H1 (cell line): Measurements from ENCODE around the gene CFAP61. TPM values are rescaled to one million over a fixed set of nuclear protein-coding genes. Genes with fewer than 3 reads are reported as not detected.

Source experiments
- CTCF ChIA-PET: fragments of 300-600 bp; sonication (Branson Sonifier 250); formaldehyde crosslinking; loops from one replicate; lab custom pipeline; 2021; ENCODE audit not compliant: partially characterized antibody; lab: Charles Lee
- POLR2A ChIA-PET: fragments of 300-600 bp; sonication (Branson Sonifier 250); formaldehyde crosslinking; loops from one replicate; lab custom pipeline; 2021; ENCODE audit warnings: inconsistent platforms; ENCODE audit not compliant: partially characterized antibody; lab: Charles Lee
- DNase-seq, 2 experiments: peaks; one replicate each; pipeline versions ENCODE4 v3.0.0 to v3.0.0-alpha.2; 2010 to 2022; ENCODE audit warnings: low spot score in 2 of 2, low read depth in 1 of 2, mixed read lengths in 1 of 2
- FAIRE-seq: peaks from 2 replicates; lab custom pipeline; 2011; peaks lifted over from hg19 to GRCh38; lab: Jason Lieb, UNC
- H2AFZ ChIP-seq: 2 replicates; pipeline ENCODE4 v1.8.1; 2012; ENCODE audit warnings: low read length, inconsistent platforms
- H2AK5ac ChIP-seq: 2 replicates; pipeline ENCODE4 v1.6.1; 2013; ENCODE audit warnings: low read depth, low read length
- H2BK120ac ChIP-seq: replicated peaks from 2 replicates; pipeline ENCODE3; 2013; ENCODE audit warnings: low read depth, low read length, inconsistent platforms
- H2BK12ac ChIP-seq: 2 replicates; pipeline ENCODE4 v1.6.1; 2013; ENCODE audit warnings: low read depth, low read length
- H2BK15ac ChIP-seq: 2 replicates; pipeline ENCODE4 v1.6.1; 2013; ENCODE audit warnings: low read length
- H2BK20ac ChIP-seq: 2 replicates; pipeline ENCODE4 v1.6.1; 2013; ENCODE audit warnings: low read length
- H2BK5ac ChIP-seq: 2 replicates; pipeline ENCODE4 v1.6.1; 2013; ENCODE audit warnings: low read depth, low read length
- H3K14ac ChIP-seq: 2 replicates; pipeline ENCODE4 v1.6.1; 2013; ENCODE audit warnings: inconsistent platforms; ENCODE audit not compliant: insufficient read length
- H3K18ac ChIP-seq: 2 replicates; pipeline ENCODE4 v1.6.1; 2013; ENCODE audit warnings: low read length; ENCODE audit errors: extremely low read depth
- H3K23ac ChIP-seq: 2 replicates; pipeline ENCODE4 v1.6.1; 2013; ENCODE audit warnings: inconsistent platforms; ENCODE audit not compliant: insufficient read length
- H3K23me2 ChIP-seq: 2 replicates; pipeline ENCODE4 v1.6.1; 2013; ENCODE audit warnings: low read depth, low read length
- H3K27ac ChIP-seq: 2 replicates; pipeline ENCODE4 v1.6.1; 2011; ENCODE audit warnings: low read depth, low read length, inconsistent platforms
- H3K27me3 ChIP-seq, 4 experiments: replicated peaks in 1 of 4; 1 replicate in 1 of 4; 2 replicates in 3 of 4; pipeline versions ENCODE4 v1.6.1 to v1.8.1; 2011 to 2013; ENCODE audit warnings: low read length in 3 of 4, mild to moderate bottlenecking in 3 of 4, inconsistent platforms in 2 of 4, mixed read lengths in 2 of 4, moderate library complexity in 1 of 4; ENCODE audit not compliant: control insufficient read depth in 3 of 4, insufficient read depth in 3 of 4; ENCODE audit errors: extremely low read depth in 1 of 4
- H3K36me3 ChIP-seq, 4 experiments: 2 replicates each; pipeline versions ENCODE4 v1.6.1 to v1.8.1; 2011 to 2013; ENCODE audit warnings: mild to moderate bottlenecking in 4 of 4, low read length in 3 of 4, moderate library complexity in 2 of 4, control low read depth in 1 of 4, inconsistent platforms in 1 of 4; ENCODE audit not compliant: insufficient read depth in 4 of 4, control insufficient read depth in 2 of 4
- H3K4ac ChIP-seq: replicated peaks from 2 replicates; pipeline ENCODE3; 2013; ENCODE audit warnings: low read length, low read depth, mixed read lengths, inconsistent platforms; ENCODE audit not compliant: insufficient read length
- H3K4me1 ChIP-seq, 4 experiments: replicated peaks in 1 of 4; 1 replicate in 1 of 4; 2 replicates in 3 of 4; pipeline versions ENCODE4 v1.6.1 to v1.8.1; 2011 to 2013; ENCODE audit warnings: low read length in 3 of 4, inconsistent platforms in 2 of 4, mixed read lengths in 1 of 4; ENCODE audit not compliant: insufficient read depth in 4 of 4, control insufficient read depth in 3 of 4
- H3K4me2 ChIP-seq, 2 experiments: 2 replicates each; pipeline versions ENCODE4 v1.6.1 to v1.8.1; 2011 to 2013; ENCODE audit warnings: low read depth in 2 of 2, low read length in 2 of 2, control low read depth in 1 of 2, inconsistent platforms in 1 of 2, mild to moderate bottlenecking in 1 of 2; ENCODE audit not compliant: insufficient read depth in 1 of 2
- H3K4me3 ChIP-seq, 4 experiments: fragments of 200-600, 300-600 bp in 1 of 4; sonication (generic), shearing (Covaris generic), sonication (Bioruptor Twin) in 1 of 4; 2 replicates each; pipeline versions ENCODE4 v1.5.1 to v1.8.1; 2011 to 2016; ENCODE audit warnings: low read length in 4 of 4, low read depth in 3 of 4, control low read depth in 2 of 4, inconsistent platforms in 2 of 4, mild to moderate bottlenecking in 2 of 4, mixed read lengths in 1 of 4, moderate library complexity in 1 of 4; ENCODE audit not compliant: insufficient read depth in 2 of 4; ENCODE audit errors: extremely low read depth in 1 of 4
- H3K56ac ChIP-seq: replicated peaks from 2 replicates; pipeline ENCODE3; 2013; ENCODE audit warnings: low read depth, mild to moderate bottlenecking, mixed read lengths, low read length, inconsistent platforms; ENCODE audit not compliant: insufficient read length
- H3K79me1 ChIP-seq: 2 replicates; pipeline ENCODE4 v1.6.1; 2013; ENCODE audit warnings: low read depth, low read length, control low read depth
- H3K79me2 ChIP-seq, 2 experiments: 2 replicates each; pipeline versions ENCODE4 v1.6.1 to v1.8.1; 2012 to 2013; ENCODE audit warnings: low read length in 2 of 2, mild to moderate bottlenecking in 2 of 2, inconsistent platforms in 1 of 2; ENCODE audit not compliant: insufficient read depth in 2 of 2, control insufficient read depth in 1 of 2
- H3K9ac ChIP-seq, 4 experiments: replicated peaks in 1 of 4; 1 replicate in 1 of 4; 2 replicates in 3 of 4; pipeline versions ENCODE4 v1.6.1 to v1.8.1; 2011 to 2013; ENCODE audit warnings: low read depth in 3 of 4, low read length in 3 of 4, control low read depth in 2 of 4, mild to moderate bottlenecking in 2 of 4, moderate library complexity in 2 of 4, inconsistent platforms in 1 of 4; ENCODE audit errors: extremely low read depth in 1 of 4
- H3K9me3 ChIP-seq, 2 experiments: 2 replicates each; pipeline versions ENCODE4 v1.6.1 to v1.8.1; 2012 to 2013; ENCODE audit warnings: mild to moderate bottlenecking in 2 of 2, moderate library complexity in 2 of 2, control low read depth in 1 of 2, inconsistent platforms in 1 of 2, low read depth in 1 of 2, low read length in 1 of 2, mixed read lengths in 1 of 2; ENCODE audit not compliant: insufficient read depth in 2 of 2
- H4K20me1 ChIP-seq, 2 experiments: replicated peaks in 1 of 2; 2 replicates each; pipeline versions ENCODE3 to v1.8.1; 2011 to 2013; ENCODE audit warnings: inconsistent platforms in 2 of 2, low read length in 2 of 2, mild to moderate bottlenecking in 1 of 2; ENCODE audit not compliant: insufficient read depth in 2 of 2, control insufficient read depth in 1 of 2
- H4K5ac ChIP-seq: 2 replicates; pipeline ENCODE4 v1.6.1; 2013; ENCODE audit warnings: low read length, low read depth, mixed read lengths, inconsistent platforms; ENCODE audit not compliant: insufficient read length
- H4K8ac ChIP-seq: 2 replicates; pipeline ENCODE4 v1.8.0; 2013; ENCODE audit warnings: mild to moderate bottlenecking, moderate library complexity, low read length, inconsistent platforms; ENCODE audit not compliant: insufficient read depth; ENCODE audit errors: extremely low read depth
- H4K91ac ChIP-seq: replicated peaks from 2 replicates; pipeline ENCODE3; 2013; ENCODE audit warnings: low read length, mixed read lengths, inconsistent platforms; ENCODE audit not compliant: insufficient read length
- BRCA1 ChIP-seq: IDR thresholded peaks from 2 replicates; pipeline ENCODE4 v1.6.1; 2012; ENCODE audit warnings: low read depth, low read length, improper control_type of control experiment
- HDAC2 ChIP-seq, 2 experiments: fragments of 300-600 bp in 1 of 2; sonication (generic) in 1 of 2; IDR thresholded peaks; 2 replicates each; pipeline ENCODE4 v1.6.1; 2011 to 2012; ENCODE audit warnings: low read depth in 2 of 2, low read length in 2 of 2, mild to moderate bottlenecking in 2 of 2, moderate library complexity in 2 of 2, borderline replicate concordance in 1 of 2, inconsistent platforms in 1 of 2
- HDAC6 ChIP-seq: IDR thresholded peaks from one replicate; pipeline ENCODE4 v1.7.1; 2012; ENCODE audit warnings: low read depth, mild to moderate bottlenecking, inconsistent platforms, low read length, moderate library complexity
- KDM5A ChIP-seq: fragments of 200-600 bp; IDR thresholded peaks from 2 replicates; pipeline ENCODE4 v1.7.1; 2012; ENCODE audit warnings: mild to moderate bottlenecking, low read length, inconsistent platforms, mixed read lengths
- NANOG ChIP-seq: IDR thresholded peaks from 2 replicates; pipeline ENCODE4 v1.6.1; 2011; ENCODE audit warnings: low read length, low read depth, mild to moderate bottlenecking, inconsistent platforms; ENCODE audit not compliant: insufficient read depth, poor library complexity, severe bottlenecking
- POLR2A ChIP-seq, 2 experiments: IDR thresholded peaks; 1 replicate in 1 of 2; 2 replicates in 1 of 2; pipeline ENCODE4 v1.6.1; 2011; ENCODE audit warnings: low read depth in 2 of 2, low read length in 2 of 2, mild to moderate bottlenecking in 2 of 2; ENCODE audit errors: control extremely low read depth in 1 of 2
- SIX5 ChIP-seq: IDR thresholded peaks from 2 replicates; pipeline ENCODE4 v1.6.1; 2011; ENCODE audit warnings: mild to moderate bottlenecking, low read depth, low read length
- SP1 ChIP-seq: IDR thresholded peaks from 2 replicates; pipeline ENCODE4 v1.6.1; 2011; ENCODE audit warnings: low read depth, low read length
- TAF1 ChIP-seq: IDR thresholded peaks from 2 replicates; pipeline ENCODE4 v1.6.1; 2011; ENCODE audit warnings: mild to moderate bottlenecking, low read depth, low read length
- TCF12 ChIP-seq: IDR thresholded peaks from 2 replicates; pipeline ENCODE4 v1.6.1; 2011; ENCODE audit warnings: low read depth, mild to moderate bottlenecking, low read length
- WGBS, 2 experiments: shearing (Covaris generic) in 1 of 2; methylation state at CpG; one replicate each; pipeline versions ENCODE4 v1.1.6 to v1.1.7; 2013 to 2015; ENCODE audit warnings: low lambda C conversion rate in 2 of 2, mixed read lengths in 2 of 2, inconsistent platforms in 1 of 2, low coverage in 1 of 2, missing lambda C conversion rate in 1 of 2; ENCODE audit not compliant: insufficient replicate concordance in 2 of 2, insufficient coverage in 1 of 2, insufficient read length in 1 of 2; ENCODE audit errors: extremely low coverage in 1 of 2, missing lambda C conversion rate in 1 of 2; 5-methylcytosine and 5-hydroxymethylcytosine counted together
- polyA plus RNA-seq, 7 experiments: library from polyadenylated mRNA; depleted of rRNA in 3 of 7; stranded (reverse) in 5 of 7; unstranded in 2 of 7; fragments of >200 nt in 5 of 7; fragments of 200-250 nt in 2 of 7; gene quantifications; 1 replicate in 5 of 7; 2 replicates in 1 of 7; 4 replicates in 1 of 7; pipeline versions ENCODE4 v1.2.1 to v1.2.3, GENCODE V29; 2011 to 2013; ENCODE audit warnings: missing spikeins in 2 of 7, mixed read lengths in 2 of 7
- total RNA-seq: library from RNA; stranded (reverse); fragmentation: NEBNext Ultra II Directional; extraction: Animal tissue kit (Norgen Biotek cat#: 25700); gene quantifications from 2 replicates; pipeline ENCODE4 v1.2.1, GENCODE V29; 2021
- TF ChIP-seq, protein P1 (sequence below): IDR thresholded peaks from 2 replicates; pipeline ENCODE4 v1.6.1; 2011; ENCODE audit warnings: low read depth, mild to moderate bottlenecking, low read length; ENCODE audit not compliant: insufficient read depth
- TF ChIP-seq, protein P2 (sequence below): IDR thresholded peaks from 2 replicates; pipeline ENCODE4 v1.6.1; 2012; ENCODE audit warnings: inconsistent platforms

The CFAP61 gene
- total and polyA plus RNA-seq, 2 of the 8 experiments (the other 6 are each of a cell fraction or from before 2014, with no cell fraction given) = 0.29 to 0.61 TPM

DNA sequence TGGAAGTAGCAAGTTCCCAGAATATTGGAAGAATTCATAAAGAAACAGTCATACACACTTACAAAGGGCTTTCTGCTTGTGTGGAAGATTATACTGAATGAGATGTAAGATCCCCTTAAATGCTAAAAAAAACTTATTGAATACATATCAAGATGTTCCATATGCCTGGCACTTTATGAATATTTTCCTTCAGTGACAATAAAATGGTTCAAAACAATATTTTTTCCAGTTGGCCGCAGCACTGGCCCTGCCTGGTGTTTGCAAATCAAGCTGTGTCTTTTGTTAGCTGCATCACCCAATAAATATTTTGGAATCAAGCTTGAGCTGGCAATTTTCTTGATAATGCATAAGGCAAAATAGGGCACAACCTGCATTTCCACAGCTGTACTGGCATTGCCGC is 51.2 kb downstream of the CFAP61 start:
- WGBS, 2 experiments = 92% methylated on average over 2 of the region's 2 CpGs; no CpG with 5 or more reads in 1 of the 2 experiments
- H3K18ac ChIP-seq = no peak overlapping the region
- H3K4me3 ChIP-seq = no peak overlapping the region
- no peak overlapping the region for H2BK120ac ChIP-seq
- no peaks in the 10 kb centered on the region for H3K23me2 ChIP-seq
- no peak overlapping the region for H3K27ac ChIP-seq
- ChIA-PET POLR2A (no interaction called here), CTCF (interaction anchor here (1.4 kb wide), 1 partner anchor 12 kb away, joined by 3 read pairs; no protein-coding TSS in a partner anchor)
- H4K8ac ChIP-seq = no peak overlapping the region
- H4K20me1 ChIP-seq = no peaks in the 10 kb centered on the region
- DNase-seq (no peak), FAIRE-seq (no peak)
- H3K9me3 ChIP-seq = no peaks in the 10 kb centered on the region
- no peak overlapping the region for H3K9ac ChIP-seq
- no peak overlapping the region for H3K23ac ChIP-seq
- no peak overlapping the region for H3K14ac ChIP-seq
- H4K91ac ChIP-seq = no peak overlapping the region
- no peaks in the 10 kb centered on the region for H3K79me2 ChIP-seq
- no peaks in the 10 kb centered on the region for H3K79me1 ChIP-seq
- no peak overlapping the region for H2AK5ac ChIP-seq
- no peak overlapping the region for H2BK12ac ChIP-seq
- H2BK5ac ChIP-seq = no peak overlapping the region
- H2AFZ ChIP-seq = no peak overlapping the region
- no peak overlapping the region for H2BK15ac ChIP-seq
- H3K56ac ChIP-seq = no peak overlapping the region
- no peak for TF ChIP-seq HDAC6
- no peak for TF ChIP-seq TCF12
- TF ChIP-seq SIX5 = no peak
- TF ChIP-seq KDM5A = no peak
- no peak for TF ChIP-seq POLR2A (IDR thresholded peaks at IDR 0.05; ENCODE audit: control extremely low read depth in 1 of 2, low read depth in 2 of 2, low read length in 2 of 2)
- TF ChIP-seq, protein P1, sequence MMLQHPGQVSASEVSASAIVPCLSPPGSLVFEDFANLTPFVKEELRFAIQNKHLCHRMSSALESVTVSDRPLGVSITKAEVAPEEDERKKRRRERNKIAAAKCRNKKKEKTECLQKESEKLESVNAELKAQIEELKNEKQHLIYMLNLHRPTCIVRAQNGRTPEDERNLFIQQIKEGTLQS = no peak
- TF ChIP-seq TAF1 = no peak
- no peak for TF ChIP-seq BRCA1
- TF ChIP-seq, protein P2, sequence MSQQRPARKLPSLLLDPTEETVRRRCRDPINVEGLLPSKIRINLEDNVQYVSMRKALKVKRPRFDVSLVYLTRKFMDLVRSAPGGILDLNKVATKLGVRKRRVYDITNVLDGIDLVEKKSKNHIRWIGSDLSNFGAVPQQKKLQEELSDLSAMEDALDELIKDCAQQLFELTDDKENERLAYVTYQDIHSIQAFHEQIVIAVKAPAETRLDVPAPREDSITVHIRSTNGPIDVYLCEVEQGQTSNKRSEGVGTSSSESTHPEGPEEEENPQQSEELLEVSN = no peak
- TF ChIP-seq HDAC2 (IDR thresholded peaks at IDR 0.05; ENCODE audit: borderline replicate concordance in 1 of 2, low read depth in 2 of 2, low read length in 2 of 2) = no peak
- TF ChIP-seq NANOG = no peak
- no peak for TF ChIP-seq SP1
- H3K4ac ChIP-seq = no peak overlapping the region
- peaks cover 0 to 3% (median 0%) of the 10 kb centered on the region in 4 experiments; a peak in 3 of 7 replicates for H3K4me1 ChIP-seq
- no peak overlapping the region for H4K5ac ChIP-seq
- no peaks in the 10 kb centered on the region for H3K36me3 ChIP-seq
- H3K4me2 ChIP-seq = no peak overlapping the region
- H2BK20ac ChIP-seq = no peak overlapping the region
- H3K27me3 ChIP-seq = no peaks in the 10 kb centered on the region
